Glomerular visceral epithelial cell (primary cell): ENCODE data around the gene ABL2.
"Not testable (repeated sequence)": the region's sequence is repeated elsewhere in the genome, so short reads cannot be mapped to it uniquely, and the experiment has no call there.

ENCODE experiments used
- DNase-seq: peaks from one replicate; pipeline ENCODE4 v3.0.0-alpha.2; 2016; ENCODE audit errors: extremely low spot score

The ABL2 gene

GRCh38 chr1:179135707-179136106, 93.8 kb downstream of the ABL2 start:
- DNase-seq: not testable (repeated sequence)

- not testable (repeated sequence) for DNase-seq
Measured at GRCh38 chr1:179135168-179135567, 94.3 kb downstream of the ABL2 start.

GRCh38 chr1:179129702-179130473, 99.6 kb downstream of the ABL2 start:
- DNase-seq: peak; percentile 44

- DNase-seq: no peak
Measured at GRCh38 chr1:179128520-179128919, 101.0 kb downstream of the ABL2 start.

- DNase-seq: peak; percentile 36
Measured at GRCh38 chr1:179127163-179127895, 102.1 kb downstream of the ABL2 start.

GRCh38 chr1:179126338-179127060, 103.0 kb downstream of the ABL2 start:
- DNase-seq: peak; percentile 55

GRCh38 chr1:179124873-179125272, 104.6 kb downstream of the ABL2 start:
- no peak for DNase-seq

GRCh38 chr1:179121159-179121938, 108.1 kb downstream of the ABL2 start:
- peak; percentile 64 for DNase-seq

GRCh38 chr1:179120736-179121135, 108.7 kb downstream of the ABL2 start:
- no peak for DNase-seq

GRCh38 chr1:179119513-179119912, 110.0 kb downstream of the ABL2 start:
- no peak for DNase-seq

GRCh38 chr1:179115181-179115580, 114.3 kb downstream of the ABL2 start:
- DNase-seq: no peak

GRCh38 chr1:179108644-179109043, 120.8 kb downstream of the ABL2 start:
- DNase-seq: no peak

GRCh38 chr1:179107706-179108629, 121.5 kb downstream of the ABL2 start:
- DNase-seq: no peak

GRCh38 chr1:179105393-179105792, 124.1 kb downstream of the ABL2 start:
- DNase-seq: no peak

GRCh38 chr1:179104611-179105250, 124.7 kb downstream of the ABL2 start:
- DNase-seq: no peak

- no peak for DNase-seq
Measured at GRCh38 chr1:179103999-179104398, 125.5 kb downstream of the ABL2 start.

GRCh38 chr1:179101566-179101965, 127.9 kb downstream of the ABL2 start:
- DNase-seq: no peak

- no peak for DNase-seq
Measured at GRCh38 chr1:179099891-179100290, 129.6 kb downstream of the ABL2 start.

GRCh38 chr1:179095924-179096323, 133.6 kb downstream of the ABL2 start:
- DNase-seq: no peak

GRCh38 chr1:179095377-179095776, 134.1 kb downstream of the ABL2 start:
- no peak for DNase-seq
